Osteocyte (in vitro differentiated cells): Measurements from ENCODE around the gene TTC28. TPM values are rescaled to one million over a fixed set of nuclear protein-coding genes. Genes with fewer than 3 reads are reported as not detected.
"Not testable (repeated sequence)": the region's sequence is repeated elsewhere in the genome, so short reads cannot be mapped to it uniquely, and the experiment has no call there.

Source experiments
- DNase-seq: peaks from one replicate; pipeline ENCODE4 v3.0.0; 2021; ENCODE audit warnings: mixed read lengths; ENCODE audit not compliant: unreplicated experiment; ENCODE audit errors: extremely low spot score
- H3K27ac Mint-ChIP-seq: one replicate; pipeline ENCODE4 v1.8.0; 2021; ENCODE audit warnings: mild to moderate bottlenecking, mixed read lengths; ENCODE audit not compliant: unreplicated experiment
- H3K27me3 Mint-ChIP-seq: one replicate; pipeline ENCODE4 v1.8.0; 2021; ENCODE audit warnings: mixed read lengths; ENCODE audit not compliant: unreplicated experiment
- H3K36me3 Mint-ChIP-seq: one replicate; pipeline ENCODE4 v1.8.0; 2021; ENCODE audit warnings: mixed read lengths; ENCODE audit not compliant: unreplicated experiment
- H3K4me1 Mint-ChIP-seq: one replicate; pipeline ENCODE4 v1.8.0; 2021; ENCODE audit warnings: mixed read lengths; ENCODE audit not compliant: unreplicated experiment
- H3K4me3 Mint-ChIP-seq: one replicate; pipeline ENCODE4 v1.8.0; 2021; ENCODE audit warnings: mild to moderate bottlenecking, moderate library complexity, mixed read lengths; ENCODE audit not compliant: unreplicated experiment
- H3K9me3 Mint-ChIP-seq: one replicate; pipeline ENCODE4 v1.8.0; 2021; ENCODE audit warnings: mixed read lengths; ENCODE audit not compliant: unreplicated experiment
- CTCF ChIP-seq: fragments of 200-600 bp; sonication (generic); IDR thresholded peaks from 2 replicates; pipeline ENCODE4 v1.5.0; 2021; ENCODE audit warnings: antibody characterized with exemption, mild to moderate bottlenecking, moderate library complexity
- total RNA-seq: library from RNA; stranded (reverse); gene quantifications from 2 replicates; pipeline ENCODE4 v1.2.1, GENCODE V29; 2021

TTC28 gene
- total RNA-seq, 1 donor from 2014 or later: 70.3 TPM

GRCh38 chr22:28220626-28221363, 458.8 kb downstream of the TTC28 start:
- no peak overlapping the region for H3K27ac Mint-ChIP-seq
- no peak for DNase-seq
- H3K36me3 Mint-ChIP-seq: peaks cover 5% of the 10 kb centered on the region

DNA sequence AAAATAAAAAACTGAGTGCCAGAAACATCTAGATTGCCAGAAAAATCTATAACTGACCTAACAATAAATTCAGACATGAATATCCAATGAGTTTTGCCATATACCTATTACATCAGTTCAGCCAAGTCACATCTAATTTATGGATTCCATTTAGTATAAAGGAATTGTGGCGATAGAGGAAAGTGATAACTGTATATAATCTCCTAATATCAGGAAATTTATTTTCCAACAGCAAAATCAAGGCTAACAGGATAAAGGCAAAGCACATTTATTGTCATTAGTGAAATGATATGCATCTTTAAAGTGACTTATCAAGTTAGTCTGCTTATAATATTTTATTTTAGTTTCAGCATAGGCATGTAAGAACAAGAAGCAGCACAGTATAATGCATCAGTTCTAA, 462.4 kb downstream of the TTC28 start:
- no peak overlapping the region for H3K27ac Mint-ChIP-seq
- no peak for TF ChIP-seq CTCF
- DNase-seq: no peak
- H3K36me3 Mint-ChIP-seq: peaks cover 3% of the 10 kb centered on the region
- no peak overlapping the region for H3K4me3 Mint-ChIP-seq
- no peaks in the 10 kb centered on the region for H3K27me3 Mint-ChIP-seq
- H3K9me3 Mint-ChIP-seq: no peaks in the 10 kb centered on the region
- H3K4me1 Mint-ChIP-seq: no peaks in the 10 kb centered on the region

More at GRCh38 chr22:28220626-28221363, 458.8 kb downstream of the TTC28 start:
- H3K4me1 Mint-ChIP-seq: no peaks in the 10 kb centered on the region
- H3K9me3 Mint-ChIP-seq: no peaks in the 10 kb centered on the region
- no peak for TF ChIP-seq CTCF
- H3K4me3 Mint-ChIP-seq: no peak overlapping the region
- no peaks in the 10 kb centered on the region for H3K27me3 Mint-ChIP-seq

- not testable (repeated sequence) for H3K27ac Mint-ChIP-seq
Measured at GRCh38 chr22:28214750-28215149, 464.9 kb downstream of the TTC28 start.

GRCh38 chr22:28209457-28209856, 470.2 kb downstream of the TTC28 start:
- peaks cover 21% of the 10 kb centered on the region for H3K4me1 Mint-ChIP-seq
- not testable (repeated sequence) for H3K27ac Mint-ChIP-seq, H3K36me3 Mint-ChIP-seq, H3K27me3 Mint-ChIP-seq, DNase-seq, H3K4me3 Mint-ChIP-seq
- peaks cover 20% of the 10 kb centered on the region for H3K9me3 Mint-ChIP-seq

More at GRCh38 chr22:28214750-28215149, 464.9 kb downstream of the TTC28 start:
- H3K9me3 Mint-ChIP-seq: peaks cover 20% of the 10 kb centered on the region
- H3K36me3 Mint-ChIP-seq, DNase-seq, H3K4me1 Mint-ChIP-seq, H3K4me3 Mint-ChIP-seq, H3K27me3 Mint-ChIP-seq: not testable (repeated sequence)

- no peak for DNase-seq
- H3K4me1 Mint-ChIP-seq: peaks cover 23% of the 10 kb centered on the region
- H3K27ac Mint-ChIP-seq: no peak overlapping the region
- TF ChIP-seq CTCF: no peak
- peaks cover 20% of the 10 kb centered on the region for H3K9me3 Mint-ChIP-seq
- H3K27me3 Mint-ChIP-seq: no peaks in the 10 kb centered on the region
- peaks cover 7% of the 10 kb centered on the region for H3K36me3 Mint-ChIP-seq
- H3K4me3 Mint-ChIP-seq: no peak overlapping the region
Measured at GRCh38 chr22:28208787-28209186, 470.9 kb downstream of the TTC28 start.

DNA sequence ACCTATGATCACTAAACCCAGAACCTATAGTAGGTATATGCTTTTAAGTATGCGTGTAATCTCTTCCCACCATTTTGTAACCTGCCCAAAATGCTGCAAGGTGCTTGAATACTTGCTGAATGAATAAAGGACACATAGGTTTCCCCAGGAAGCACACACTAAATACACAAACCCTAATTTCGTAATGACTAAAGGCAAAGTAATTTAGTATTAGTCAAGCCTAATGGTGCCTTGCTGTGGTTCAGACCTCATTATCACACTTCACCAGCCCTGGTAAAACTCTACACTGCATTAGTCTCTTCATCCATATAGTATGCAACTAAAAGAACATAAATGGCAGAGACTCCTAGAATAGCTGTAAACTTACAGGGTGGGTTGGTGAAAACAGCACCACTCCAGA, 471.6 kb downstream of the TTC28 start:
- Mint-ChIP-seq H3K9me3 (peaks cover 20% of the 10 kb centered on the region), H3K36me3 (peaks cover 7% of the 10 kb centered on the region), H3K27me3 (no peaks in the 10 kb centered on the region), H3K4me3 (no peak overlapping the region), H3K4me1 (peaks cover 26% of the 10 kb centered on the region), H3K27ac (no peak overlapping the region)
- no peak for TF ChIP-seq CTCF
- no peak for DNase-seq
